DMS153 (cell line): ENCODE data around the gene ST3GAL5.
A peak's percentile ranks its signal among the peaks of the same experiment; 100 is the strongest.
"Not testable (repeated sequence)": the region's sequence is repeated elsewhere in the genome, so short reads cannot be mapped to it uniquely, and the experiment has no call there.

Source experiments
- DNase-seq: peaks from one replicate; lab custom pipeline; 2025; lab: John Stamatoyannopoulos, UW

ST3GAL5 gene

DNA sequence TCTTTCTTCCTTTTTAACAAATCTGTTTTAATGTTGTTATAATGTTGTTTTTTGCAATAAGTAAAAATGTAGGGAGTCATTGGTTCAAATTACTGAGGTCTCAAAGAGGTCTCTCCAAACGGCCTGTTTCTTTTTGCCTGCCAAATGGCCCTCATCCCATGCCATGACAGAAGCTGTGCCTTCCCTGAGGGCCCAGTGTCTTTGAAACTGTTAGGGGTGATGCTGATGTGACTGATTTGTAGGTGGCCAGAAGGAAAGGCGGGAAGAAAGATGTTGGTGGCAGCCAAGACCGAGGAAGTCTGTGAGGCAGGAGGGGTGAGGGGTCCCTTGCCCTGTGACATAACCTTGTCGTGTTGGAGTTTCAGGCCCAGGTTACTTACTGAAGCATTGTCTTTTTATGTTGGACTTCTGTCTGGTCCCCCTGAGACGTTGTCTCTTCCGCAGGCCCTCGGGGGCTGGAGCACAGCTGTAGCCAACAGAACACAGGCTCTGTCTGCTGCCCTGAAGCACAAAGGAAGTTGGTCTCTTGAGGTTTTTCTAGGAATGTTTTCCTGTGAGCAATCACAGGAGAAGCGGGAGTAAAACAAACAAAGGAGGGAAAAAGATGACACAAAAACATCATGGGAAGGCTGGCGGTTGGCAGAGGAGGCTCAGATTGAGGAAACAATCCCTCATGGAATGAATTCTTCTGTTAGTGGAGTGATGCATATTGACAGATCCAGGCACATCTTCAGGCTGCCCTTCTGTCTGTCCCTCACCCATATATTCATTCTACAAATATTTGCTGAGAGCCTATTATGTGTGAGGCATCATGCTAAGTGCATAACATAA, 4.9 kb upstream of the ST3GAL5 start:
- no peak for DNase-seq

GRCh38 chr2:85892216-85892944, 3.6 kb upstream of the ST3GAL5 start:
- DNase-seq, result no peak

DNA sequence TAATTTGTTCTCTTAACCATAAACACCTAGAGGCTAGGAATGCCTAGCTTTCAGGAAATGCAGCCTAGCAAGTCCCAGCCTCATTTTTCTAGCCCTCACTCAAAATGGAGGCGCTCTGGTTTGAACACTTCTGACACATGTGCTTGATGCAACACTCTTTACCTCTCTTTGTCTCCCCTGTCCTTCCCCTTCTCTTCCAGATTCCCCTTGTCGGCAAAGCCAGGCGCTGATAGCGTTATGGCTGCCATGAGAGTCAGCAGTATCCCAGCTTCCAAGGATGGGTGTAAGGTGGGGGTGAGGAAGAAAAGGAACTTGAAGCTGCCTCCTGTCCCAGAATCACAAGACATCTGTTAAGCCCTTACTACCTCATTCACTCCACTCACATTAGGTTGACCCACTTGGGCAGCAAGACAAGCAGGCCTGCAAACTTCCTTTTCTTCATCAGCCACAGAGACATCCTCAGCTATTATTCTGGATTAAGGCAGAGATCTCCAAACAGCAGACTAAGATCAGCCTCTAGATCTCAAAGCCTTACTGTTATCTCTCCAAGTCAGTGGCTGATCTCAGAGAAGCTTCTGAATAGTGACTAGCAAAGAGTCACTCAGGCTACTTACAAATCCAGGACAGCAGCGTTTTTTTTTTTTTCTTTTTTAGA, 1.9 kb upstream of the ST3GAL5 start:
- no peak for DNase-seq

DNA sequence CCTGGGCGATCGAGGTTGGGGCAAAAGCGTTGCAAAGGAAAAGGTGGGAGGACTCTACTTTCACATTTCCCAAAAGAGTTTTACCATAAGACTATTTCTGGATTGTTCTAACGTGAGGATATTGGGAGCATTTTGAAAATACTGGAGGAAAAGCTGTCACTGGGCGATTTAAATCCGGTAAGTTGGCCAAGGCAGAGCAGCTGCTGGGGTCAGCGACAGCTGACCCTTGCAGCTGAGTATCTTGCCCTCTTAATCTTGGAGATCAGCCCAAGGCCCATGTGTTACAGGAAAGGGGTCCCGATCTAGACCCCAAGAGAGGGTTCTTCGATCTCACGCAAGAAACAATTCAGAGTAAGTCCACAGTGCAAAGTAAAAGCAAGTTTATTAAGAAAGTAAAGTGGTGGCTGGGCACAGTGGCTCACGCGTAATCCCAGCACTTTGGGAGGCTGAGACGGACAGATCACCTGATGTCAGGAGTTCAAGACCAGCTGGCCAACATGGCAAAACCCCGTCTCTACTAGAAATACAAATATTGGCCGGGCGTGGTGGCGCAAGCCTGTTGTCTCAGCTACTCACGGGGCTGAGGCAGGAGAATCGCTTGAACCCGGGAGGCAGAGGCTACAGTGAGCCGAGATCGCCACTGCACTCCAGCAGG, 964 bp upstream of the ST3GAL5 start:
- DNase-seq, result no peak

DNA sequence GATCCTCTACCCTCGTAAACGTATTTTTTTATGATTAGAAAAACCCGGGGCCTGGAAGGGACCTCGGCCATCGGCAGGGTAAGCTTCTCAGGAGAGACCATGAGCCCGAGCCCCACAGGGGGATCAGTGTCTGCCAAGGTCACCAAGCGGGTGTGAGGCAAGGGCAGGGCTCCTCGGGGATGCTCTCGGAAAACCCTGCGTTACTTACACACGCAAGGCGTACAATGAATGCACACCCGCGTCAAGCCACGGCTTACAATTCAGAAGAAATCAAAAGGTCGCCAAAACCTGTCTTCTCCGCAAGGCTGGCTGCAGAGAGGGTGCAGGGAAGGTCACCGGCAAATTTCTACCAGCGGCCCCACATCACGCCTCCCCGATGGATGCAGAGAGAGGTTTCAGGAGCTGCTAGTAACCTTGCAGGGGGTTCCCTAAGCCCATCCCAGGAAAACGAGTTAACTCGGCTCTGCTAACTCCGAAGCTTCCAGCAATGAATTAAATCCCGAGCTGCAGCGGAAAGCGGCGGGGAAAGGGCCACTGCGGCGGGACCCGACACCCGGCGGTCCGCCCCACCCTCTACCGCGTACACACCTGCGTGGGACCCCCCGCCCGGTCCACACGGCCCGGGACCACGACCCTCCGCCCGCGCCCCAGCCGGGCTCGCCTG, 638 bp downstream of the ST3GAL5 start:
- DNase-seq, result no peak

DNA sequence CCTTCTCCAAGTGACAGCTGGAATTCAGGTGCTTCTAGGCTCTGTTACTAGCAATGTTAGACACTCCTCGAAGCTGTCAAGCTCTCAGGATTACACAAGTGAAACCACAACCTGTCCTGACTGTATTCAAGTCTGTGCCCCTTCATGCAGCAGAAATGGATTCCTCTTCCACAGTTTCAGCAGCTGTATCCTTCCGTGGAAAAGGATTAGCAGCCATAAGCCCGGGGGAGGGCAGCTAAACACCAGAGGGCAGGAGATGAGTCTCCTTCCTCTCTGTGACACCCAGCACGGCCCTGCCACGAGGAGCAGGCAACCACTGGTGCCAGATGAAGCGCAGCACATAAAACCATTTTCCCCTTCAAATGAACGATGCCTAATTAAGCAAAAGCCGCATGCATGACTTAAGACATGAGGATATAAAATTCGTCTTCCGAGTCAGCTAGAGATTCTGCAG, 1.2 kb downstream of the ST3GAL5 start:
- DNase-seq, result peak; percentile 36

- DNase-seq, result no peak
These were observed 2.2 kb downstream of the ST3GAL5 start for GRCh38 chr2:85886590-85886989.

- no peak for DNase-seq
These were observed 2.6 kb downstream of the ST3GAL5 start for GRCh38 chr2:85886141-85886540.

DNA sequence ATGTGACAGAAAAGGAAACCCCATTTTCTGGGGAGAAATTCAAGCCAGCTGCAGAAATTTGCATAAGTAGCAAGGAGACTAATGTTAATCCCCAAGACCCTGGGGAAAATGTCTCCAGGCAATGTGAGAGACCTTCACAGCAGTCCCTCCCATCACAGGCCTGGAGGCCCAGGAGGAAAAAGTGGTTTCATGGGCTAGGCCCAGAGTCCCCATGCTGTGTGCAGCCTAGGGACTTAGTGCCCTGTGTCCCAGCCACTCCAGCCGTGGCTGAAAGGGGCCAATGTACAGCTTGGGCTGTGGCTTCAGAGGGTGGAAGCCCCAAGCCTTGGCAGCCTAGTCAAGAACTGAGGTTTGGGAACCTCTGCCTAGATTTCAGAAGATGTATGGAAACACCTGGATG, 7.0 kb downstream of the ST3GAL5 start:
- not testable (repeated sequence) for DNase-seq

DNA sequence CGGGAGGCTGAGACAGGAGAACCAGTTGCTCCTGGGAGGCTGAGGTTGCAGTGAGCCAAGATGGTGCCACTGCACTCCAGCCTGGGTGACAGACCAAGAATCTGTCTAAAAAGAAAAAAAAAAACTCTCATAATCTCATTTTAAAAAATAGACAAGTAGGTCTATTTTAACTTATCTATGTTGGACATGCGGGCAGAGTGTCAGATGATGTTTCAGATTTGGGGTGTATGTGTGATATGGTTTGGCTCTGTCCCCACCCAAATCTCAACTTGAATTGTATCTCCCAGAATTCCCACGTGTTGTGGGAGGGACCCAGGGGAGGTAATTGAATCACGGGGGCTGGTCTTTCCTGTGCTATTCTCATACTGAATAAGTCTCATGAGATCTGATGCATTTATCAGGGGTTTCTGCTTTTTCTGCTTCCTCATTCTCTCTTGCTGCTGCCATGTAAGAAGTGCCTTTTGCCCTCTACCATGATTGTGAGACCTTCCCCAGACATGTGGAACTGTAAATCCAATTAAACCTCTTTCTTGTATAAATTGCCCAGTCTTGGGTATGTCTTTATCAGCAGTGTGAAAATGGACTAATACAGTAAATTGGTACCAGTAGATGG, 8.0 kb downstream of the ST3GAL5 start:
- DNase-seq, result not testable (repeated sequence)

DNA sequence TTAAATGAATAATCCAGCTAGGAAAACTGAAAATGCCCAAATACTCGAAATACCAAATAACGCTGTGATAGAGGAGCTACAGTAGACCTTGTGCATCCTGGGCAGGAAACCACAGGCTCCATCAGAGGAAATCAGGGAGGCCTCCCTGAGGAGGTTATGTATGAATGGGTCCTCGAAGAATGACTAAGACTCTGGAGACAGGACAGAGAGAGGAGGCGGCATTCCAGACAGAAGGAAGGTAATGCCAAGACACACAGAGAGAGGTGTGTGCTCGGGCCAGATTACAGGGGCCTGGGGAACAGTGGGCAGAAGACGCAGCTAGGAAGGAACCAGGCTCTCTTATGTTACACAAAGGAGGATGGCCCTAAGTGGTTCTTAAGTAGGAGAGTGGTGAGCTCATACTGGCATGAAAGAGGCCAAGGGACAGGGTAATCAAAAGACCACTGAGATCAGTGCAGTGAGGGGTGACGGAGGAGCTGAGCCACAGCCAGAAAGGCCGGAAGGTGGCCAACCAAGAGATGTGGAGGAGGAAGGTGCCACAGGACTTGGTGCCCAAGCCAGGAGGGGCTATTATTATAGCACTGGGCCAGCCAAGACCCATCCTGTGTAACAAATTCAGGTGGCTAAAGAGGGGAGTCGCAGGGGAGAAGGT, 9.9 kb downstream of the ST3GAL5 start:
- no peak for DNase-seq

- no peak for DNase-seq
These were observed 13.3 kb downstream of the ST3GAL5 start for GRCh38 chr2:85875350-85876050.

- no peak for DNase-seq
These were observed 15.1 kb downstream of the ST3GAL5 start for GRCh38 chr2:85873679-85874078.

DNA sequence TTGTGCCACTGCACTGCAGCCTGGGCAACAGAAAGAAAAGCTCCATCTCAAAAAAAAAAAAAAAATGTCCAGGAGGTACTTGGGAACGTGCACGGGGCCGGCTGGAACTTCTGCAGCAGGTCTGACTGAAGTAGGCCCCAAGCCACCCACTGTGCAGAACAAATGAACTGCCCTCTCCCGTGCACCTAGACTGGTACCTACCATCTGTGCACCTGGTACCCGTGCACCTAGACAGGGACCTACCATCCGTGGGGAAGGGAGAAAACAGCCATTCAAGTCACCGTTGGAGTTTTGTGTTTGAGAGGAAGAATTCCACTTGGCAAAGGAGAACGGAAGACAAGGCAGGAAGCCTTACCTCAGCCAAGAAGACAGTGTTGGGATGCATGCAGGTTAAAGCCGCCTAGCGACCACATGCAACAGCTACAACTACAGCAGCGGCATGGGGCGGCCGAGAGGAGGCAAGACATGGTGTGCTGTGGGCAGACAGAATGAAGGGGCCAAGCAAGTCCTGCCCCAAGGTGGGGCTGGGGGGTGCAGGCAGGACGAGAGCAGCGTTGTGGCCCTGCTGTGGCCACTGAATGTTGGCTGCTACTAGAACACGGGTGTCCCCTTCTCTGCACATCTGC, 16.1 kb downstream of the ST3GAL5 start:
- DNase-seq, result no peak

GRCh38 chr2:85871494-85872164, 17.2 kb downstream of the ST3GAL5 start:
- no peak for DNase-seq

- DNase-seq, result no peak
These were observed 20.0 kb downstream of the ST3GAL5 start for GRCh38 chr2:85868822-85869221.

- no peak for DNase-seq
These were observed 21.1 kb downstream of the ST3GAL5 start for GRCh38 chr2:85867556-85868292.

- no peak for DNase-seq
These were observed 21.7 kb downstream of the ST3GAL5 start for GRCh38 chr2:85867121-85867520.
